Ishikawa (cell line): ENCODE results near the gene DIP2C.

Experiments
- CEBPB ChIP-seq: IDR thresholded peaks from 2 replicates; pipeline ENCODE4 v1.6.1; 2012
- CREB1 ChIP-seq: IDR thresholded peaks from 2 replicates; pipeline ENCODE4 v1.6.1; 2012; ENCODE audit warnings: low read depth
- EGR1 ChIP-seq: IDR thresholded peaks from 2 replicates; pipeline ENCODE4 v1.6.1; 2012
- EP300 ChIP-seq: IDR thresholded peaks from 2 replicates; pipeline ENCODE4 v1.6.1; 2012; ENCODE audit warnings: borderline replicate concordance
- FOXM1 ChIP-seq: IDR thresholded peaks from 2 replicates; pipeline ENCODE4 v1.6.1; 2012; ENCODE audit warnings: low read depth, borderline replicate concordance
- MAX ChIP-seq: IDR thresholded peaks from 2 replicates; pipeline ENCODE4 v1.6.1; 2012
- NFIC ChIP-seq: IDR thresholded peaks from 2 replicates; pipeline ENCODE4 v1.6.1; 2012
- RAD21 ChIP-seq: IDR thresholded peaks from 2 replicates; pipeline ENCODE4 v1.6.1; 2012; ENCODE audit warnings: low read depth
- REST ChIP-seq: IDR thresholded peaks from 2 replicates; pipeline ENCODE4 v1.6.1; 2012; ENCODE audit warnings: low read depth, mild to moderate bottlenecking
- TAF1 ChIP-seq: IDR thresholded peaks from 2 replicates; pipeline ENCODE4 v1.6.1; 2012; ENCODE audit warnings: low read depth, mild to moderate bottlenecking
- TCF12 ChIP-seq: IDR thresholded peaks from 2 replicates; pipeline ENCODE4 v1.6.1; 2012; ENCODE audit warnings: low read depth
- USF1 ChIP-seq: IDR thresholded peaks from 2 replicates; pipeline ENCODE4 v1.6.1; 2012
- YY1 ChIP-seq: IDR thresholded peaks from 2 replicates; pipeline ENCODE4 v1.6.1; 2012; ENCODE audit warnings: low read depth
- ZBTB7A ChIP-seq: IDR thresholded peaks from 2 replicates; pipeline ENCODE4 v1.6.1; 2012; ENCODE audit warnings: low read depth

GRCh38 chr10:373015-373414, 316.5 kb downstream of the DIP2C start:
- TF ChIP-seq MAX (no peak), RAD21 (no peak), USF1 (no peak), ZBTB7A (no peak), EP300 (no peak), REST (no peak), YY1 (no peak), EGR1 (no peak), TAF1 (no peak), FOXM1 (no peak), CREB1 (no peak), TCF12 (no peak), NFIC (no peak), CEBPB (no peak)
